GM21515 (cell line): Measurements from ENCODE around the gene COL23A1.

Experiments
- ATAC-seq: cut with Tn5 transposase; IDR thresholded peaks from one replicate; pipeline ENCODE4 v1.9.1; 2021; ENCODE audit not compliant: unreplicated experiment

The COL23A1 gene

DNA sequence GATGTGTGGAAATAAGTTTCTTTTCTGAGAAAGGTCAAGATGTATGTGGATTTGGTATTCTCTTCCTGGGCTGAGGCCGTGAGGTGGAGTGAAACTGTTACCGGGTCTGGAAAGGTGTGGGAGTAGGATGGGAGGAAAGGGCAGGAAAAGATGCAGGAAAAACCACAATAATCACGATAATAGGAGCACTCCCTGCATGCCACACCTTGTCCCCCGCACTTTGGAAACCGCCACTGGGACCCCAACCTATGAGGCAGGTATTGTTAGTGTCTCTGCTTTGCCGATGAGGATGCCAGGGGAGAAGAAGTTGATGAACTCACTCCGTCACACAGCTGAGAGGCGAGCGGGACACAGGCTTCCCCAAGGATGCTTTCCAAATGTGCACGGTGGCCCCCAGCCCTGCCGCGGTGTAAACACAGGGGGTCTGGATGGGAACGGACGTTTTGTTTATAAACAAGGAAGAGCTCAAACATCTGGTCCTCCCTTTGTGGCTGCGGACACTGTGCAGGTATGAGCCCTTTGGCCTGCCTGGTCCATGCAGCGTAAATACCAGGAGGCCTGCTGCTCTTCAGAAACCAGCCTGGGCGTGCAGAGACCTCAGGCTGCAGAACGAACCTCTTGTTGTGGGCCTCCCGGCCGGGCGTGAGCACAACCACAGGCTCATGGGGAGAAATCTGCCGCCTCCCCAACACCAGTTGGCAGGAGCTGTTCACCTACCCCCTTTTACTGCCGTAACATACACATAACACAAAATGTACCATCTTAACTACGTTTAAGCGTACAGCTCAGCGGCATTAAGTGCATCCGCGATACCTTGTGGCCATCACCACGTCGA is 126.7 kb downstream of the COL23A1 start:
- no peak for ATAC-seq

DNA sequence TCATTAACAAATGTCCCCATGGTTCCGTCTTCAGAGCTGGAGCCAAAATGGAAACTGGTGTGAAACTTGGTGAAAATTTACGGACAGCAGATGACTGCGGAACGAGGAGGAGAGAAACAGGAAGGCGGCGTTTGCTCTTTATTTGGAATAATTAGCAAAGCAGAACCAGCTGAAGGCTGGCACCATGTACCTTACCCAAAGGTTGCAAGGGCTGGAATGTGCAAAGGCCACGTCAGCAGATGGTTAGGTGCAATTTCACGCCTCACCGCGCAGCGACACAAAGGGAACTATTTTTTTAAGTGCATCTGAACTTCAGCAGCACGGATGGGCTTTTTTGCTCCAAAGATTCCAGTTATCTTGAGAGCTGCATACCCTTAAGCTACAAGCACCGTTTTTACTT is 127.4 kb downstream of the COL23A1 start:
- no peak for ATAC-seq

DNA sequence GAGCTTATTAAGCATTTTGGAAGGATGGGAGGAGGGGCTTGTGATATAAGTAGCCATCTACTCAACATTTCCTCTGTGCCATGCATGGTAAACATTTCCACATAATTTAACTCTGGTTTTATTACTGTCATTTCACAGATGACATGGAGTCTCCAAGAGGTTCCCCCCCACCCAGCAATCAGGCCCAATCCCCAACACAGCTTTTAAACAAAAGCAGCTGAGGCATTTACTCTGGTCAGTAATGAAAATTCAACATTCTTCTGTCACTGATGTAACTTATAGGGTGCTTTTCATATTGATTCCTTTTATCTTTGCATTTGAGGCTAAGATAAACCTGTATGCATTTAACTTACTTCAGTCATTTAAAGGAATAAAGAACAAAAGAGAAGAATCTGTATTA is 128.1 kb downstream of the COL23A1 start:
- no peak for ATAC-seq

DNA sequence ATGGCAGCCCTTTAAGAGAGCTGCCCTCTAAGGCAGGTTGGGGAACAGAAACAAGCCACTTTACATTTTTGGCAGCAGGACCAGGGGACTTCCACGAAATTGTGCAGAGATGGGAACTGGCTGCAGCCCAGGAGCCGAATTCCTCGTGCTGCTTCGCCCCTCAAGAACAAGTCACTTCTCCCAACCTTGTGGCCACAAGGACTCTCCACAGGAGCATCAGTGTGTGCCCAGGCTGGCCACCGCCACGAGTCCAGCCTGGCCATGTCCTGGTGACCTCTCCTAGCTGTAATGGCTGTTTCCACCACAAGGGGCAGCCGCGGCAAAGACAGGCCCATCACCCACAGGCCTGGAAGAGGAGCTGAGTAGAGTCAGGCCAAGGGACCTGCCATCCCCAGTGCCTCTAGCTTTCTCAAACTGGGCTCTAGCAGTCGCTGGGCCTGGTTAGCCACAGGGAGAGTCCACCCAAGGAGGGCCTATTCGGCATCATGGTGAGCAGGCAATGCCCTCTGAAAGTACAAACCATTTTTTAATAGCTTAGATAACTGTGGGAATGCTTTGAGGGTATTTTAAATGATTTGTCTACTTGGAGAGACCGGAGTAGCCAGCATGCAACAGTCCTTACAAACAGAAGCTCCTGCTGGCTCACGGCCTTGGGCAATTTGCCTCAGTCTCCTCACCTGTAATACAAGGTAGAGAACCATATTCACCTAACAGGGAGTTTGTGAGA is 129.0 kb downstream of the COL23A1 start:
- ATAC-seq, result peak; percentile 79

DNA sequence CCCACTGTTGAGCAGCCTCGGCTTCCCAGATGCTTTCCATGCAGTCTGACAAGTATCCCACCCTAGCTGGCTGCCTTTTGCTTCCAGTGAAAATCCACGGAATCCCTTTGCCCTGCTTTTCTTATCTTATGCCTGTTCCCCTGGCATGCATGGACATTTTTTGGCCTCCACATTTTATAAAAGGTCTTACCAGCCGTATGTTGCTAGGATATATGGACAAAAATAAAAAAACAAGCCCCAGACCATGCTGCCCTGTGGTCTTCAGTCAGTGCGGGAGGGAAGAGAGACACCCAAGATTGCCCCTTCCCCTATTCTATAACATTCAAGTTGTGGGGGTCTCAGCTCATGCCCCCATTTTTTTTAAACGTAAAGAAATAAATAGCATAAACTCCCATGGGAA is 129.6 kb downstream of the COL23A1 start:
- ATAC-seq, result no peak

DNA sequence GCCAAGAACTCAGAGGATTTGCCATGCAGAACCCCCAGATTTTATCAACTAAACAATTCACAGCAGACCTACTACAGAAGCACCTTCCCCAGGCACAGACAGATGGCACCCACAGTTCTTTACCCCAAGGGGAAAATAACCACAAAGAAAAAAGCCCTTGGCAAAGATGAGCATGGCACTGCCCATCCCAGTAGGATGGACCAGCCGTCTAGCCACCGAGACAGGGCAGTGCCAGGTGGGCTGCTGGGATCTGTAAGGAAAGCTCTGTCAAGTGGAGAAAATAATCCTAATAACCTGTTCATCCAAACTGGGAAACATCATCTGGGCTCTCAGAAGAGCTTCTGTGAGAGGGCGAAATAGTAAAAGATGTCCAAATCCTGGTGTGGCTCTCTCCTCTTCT is 130.0 kb downstream of the COL23A1 start:
- ATAC-seq, result no peak

DNA sequence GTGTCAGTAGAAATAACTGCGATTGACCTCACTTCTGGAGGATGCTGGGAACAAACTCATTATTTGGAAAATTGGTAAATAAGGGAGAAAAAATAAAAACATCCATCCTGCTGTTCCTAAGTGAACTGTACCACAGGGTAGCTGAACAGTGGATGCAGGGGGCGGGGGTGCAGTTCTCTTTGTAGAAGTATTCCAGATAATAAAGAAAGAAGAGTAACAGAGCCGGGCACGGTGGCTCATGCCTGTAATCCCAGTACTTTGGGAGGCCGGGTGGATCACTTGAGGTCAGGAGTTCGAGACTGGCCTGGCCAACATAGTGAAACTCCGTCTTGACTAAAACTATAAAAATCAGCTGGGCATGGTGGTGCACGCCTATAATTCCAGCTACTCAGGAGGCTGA is 132.1 kb downstream of the COL23A1 start:
- ATAC-seq, result no peak

DNA sequence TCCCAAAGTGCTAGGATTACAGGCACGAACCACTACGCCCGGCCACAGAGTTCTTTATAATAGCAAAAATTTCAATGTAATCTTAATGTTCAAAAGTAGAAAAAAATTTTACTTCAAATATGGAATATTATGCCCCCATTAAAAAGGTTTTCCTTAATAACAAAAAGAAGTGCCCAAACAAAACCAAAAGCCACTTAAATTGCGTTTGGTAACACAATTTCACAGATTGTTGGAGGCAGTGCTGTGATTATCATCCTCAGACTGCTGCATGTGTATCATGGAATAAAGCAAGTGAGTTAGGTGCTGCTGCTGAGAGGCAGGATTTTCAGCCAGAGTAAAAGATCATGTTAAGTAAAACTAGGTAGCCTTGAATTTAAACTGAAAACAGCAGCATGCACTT is 132.7 kb downstream of the COL23A1 start:
- no peak for ATAC-seq

DNA sequence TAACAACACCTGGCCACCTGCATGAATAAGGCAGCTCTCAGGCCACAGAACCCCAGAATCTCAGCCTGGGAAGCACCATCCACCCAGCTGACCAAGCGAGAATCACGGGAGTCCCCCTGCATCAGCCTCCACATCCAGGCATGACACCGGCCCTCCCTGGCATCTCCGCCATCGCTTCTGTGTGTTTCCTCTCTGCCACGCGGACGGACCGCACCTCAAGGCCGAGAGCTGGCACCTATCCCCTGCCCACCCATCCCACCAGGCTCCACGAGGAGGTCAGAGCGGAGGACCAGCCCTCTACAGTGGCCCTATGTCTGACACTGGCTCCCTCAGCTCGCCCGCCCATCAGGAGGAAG is 134.7 kb downstream of the COL23A1 start:
- no peak for ATAC-seq

DNA sequence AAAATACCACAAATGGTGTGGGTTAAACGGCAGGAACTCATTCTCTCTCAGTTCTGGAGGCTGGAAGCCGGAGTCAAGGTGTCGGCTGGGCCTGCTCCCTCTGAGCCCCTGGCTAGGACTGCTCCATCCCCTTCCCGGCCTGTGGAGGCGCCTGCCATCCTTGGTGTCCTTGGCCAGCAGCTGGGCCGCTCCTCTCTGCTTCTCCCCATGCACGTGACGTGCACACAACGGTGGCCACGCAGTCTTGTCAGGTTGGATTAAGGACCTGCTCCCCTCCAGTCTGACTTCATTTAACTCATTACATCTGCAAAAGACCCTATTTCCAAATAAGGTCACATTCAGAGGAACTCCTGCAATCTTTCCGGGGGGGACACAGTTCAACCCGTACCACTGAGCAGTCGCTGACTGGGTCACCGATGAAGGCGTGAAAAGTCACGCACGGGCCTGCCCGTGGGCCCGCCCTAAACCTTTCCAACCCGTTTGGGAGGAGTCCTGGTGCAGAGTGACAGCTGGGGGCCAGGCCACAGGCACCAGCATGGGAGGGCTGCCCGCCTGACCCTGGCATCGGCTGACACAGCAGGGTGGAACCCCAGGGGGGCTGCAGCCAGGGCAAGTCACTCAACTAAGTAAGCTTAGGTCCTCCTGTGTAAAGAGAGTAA is 135.2 kb downstream of the COL23A1 start:
- ATAC-seq, result no peak

DNA sequence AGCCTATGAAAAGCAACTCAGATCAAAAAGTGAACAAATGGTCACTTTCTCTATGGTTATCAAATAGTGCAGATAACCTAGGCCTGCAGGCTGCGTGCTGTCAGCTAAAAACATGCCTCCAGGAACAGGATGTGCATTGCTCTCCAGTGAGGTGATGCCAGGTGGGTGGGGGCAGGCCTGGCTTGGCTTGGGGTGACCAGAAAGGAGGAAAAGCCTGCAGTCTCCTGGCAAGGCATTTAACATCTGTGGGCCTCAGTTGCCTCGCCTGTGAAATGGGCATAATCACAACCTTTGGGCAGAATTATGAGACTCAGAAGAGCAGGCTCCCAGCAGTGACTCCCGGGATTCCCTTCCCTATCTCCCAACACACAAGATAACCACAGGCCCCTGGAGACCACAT is 135.9 kb downstream of the COL23A1 start:
- ATAC-seq, result no peak

DNA sequence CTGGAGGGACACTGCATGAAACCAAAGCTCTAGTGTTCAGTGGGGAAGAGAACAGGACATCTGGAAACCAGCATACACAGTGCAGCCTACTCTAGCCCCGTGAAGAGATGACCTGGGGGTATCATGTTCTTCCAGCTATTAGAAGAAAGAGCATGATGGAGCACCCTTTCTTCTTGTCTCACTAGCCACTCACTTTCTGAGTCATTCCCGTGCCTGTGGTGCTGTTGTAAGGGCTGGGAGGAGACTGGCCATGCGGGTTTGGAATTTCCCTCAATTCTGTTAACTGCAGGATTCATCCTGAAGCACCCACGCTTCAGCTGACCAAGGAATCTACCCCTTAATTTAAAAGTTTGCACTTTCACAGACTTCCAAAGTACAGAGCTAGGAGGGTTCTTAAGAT is 137.0 kb downstream of the COL23A1 start:
- ATAC-seq, result no peak

DNA sequence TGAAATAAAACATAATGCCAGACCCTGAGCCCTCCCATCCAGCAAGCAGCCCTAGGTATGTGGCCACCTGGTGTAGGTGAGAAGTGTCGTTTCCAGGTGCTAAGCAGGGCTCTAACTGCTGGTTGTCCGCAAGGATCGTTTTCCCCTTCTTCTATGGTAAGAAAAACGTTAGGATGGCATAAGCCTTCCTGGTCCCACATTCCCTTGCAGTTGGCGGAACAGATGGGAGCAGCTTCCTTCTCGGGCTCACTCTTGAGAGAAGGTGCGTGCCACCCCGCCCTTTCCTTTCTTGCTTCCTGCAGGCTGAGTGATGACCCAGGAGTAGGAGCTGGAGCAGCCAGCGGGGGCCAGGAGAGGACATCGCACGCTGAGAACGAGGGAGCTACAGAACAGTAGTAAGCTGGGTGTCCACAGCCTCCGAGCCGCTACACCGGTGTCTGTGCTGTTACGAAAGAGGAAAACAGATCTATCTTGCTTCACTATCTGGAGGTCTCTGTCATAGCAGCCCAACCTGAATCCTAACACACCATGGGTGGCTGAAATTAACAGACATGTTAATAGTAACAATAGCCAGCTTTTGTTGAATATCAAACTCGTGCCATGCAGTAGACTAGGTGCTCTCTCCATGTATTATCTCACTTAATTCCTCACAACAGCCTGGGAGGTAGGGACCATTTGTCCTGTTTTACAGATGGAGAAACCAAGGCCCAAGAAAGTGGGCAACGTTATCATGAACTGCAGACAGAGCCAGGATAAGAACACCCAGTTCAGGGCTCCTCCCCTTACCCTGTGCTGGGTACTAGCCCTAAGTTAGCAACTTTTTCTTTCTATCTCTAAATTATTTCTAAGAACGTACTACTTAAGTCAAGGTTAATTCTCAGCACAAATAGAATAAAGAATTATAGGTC is 139.8 kb downstream of the COL23A1 start:
- no peak for ATAC-seq

DNA sequence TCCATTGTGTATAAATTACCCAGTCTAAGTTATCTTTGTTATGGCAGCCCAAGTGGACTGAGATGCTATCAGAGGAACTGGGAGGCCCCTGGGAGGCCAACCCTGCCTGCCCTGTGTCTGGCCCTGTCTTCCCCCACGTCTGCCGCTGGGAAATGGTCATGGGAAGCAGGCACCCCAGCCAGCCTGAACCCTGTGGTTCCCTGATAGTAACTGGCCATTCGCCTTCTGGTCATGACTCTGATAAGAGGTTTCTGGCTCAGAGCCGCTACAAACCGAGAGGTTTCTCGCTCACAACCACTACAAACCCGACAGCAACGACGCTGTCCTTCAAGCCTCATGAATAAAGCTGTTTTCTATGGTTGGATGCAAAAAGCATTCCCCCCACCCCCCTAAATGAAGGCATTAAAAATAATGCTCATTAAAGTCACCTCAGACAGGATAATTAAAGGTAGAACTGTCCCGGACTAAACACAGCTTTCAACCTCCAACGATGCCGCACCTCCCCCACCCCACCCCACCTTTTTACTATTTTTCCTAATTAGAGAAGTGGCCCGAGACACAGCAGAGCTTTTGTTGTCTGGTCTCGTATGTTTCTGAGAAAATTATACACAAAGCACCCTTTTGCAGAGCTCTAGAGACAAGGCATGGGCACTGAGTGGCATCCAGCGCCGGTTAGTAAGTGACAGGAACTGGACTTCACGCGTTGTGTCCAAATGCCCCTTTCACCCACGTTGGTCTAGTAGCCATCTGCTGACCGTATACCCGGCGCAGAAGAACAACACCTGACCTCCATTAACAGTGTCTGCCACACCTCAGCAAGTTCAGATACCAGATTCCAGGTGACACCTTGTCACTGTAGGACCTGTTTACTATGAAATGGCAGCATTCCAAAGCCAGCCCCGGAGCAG is 140.8 kb downstream of the COL23A1 start:
- ATAC-seq, result no peak

DNA sequence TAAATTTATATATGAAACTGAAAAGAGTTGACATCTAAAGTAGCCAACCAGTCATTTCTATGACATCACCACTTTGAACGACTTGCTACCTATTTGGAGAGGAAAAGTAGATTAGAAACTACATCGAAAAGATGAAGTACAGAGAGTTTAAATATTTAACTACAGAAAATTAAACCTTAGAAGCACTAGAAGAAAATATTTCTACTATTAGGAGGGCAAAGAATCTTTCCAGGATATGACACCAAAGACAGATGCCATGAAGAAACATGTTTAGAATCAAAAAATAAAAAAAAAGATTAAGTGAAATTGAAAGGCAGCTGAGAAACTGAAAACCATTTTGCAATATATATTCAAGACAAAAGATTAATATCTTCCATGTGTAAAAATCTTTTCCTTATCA is 144.7 kb downstream of the COL23A1 start:
- no peak for ATAC-seq

DNA sequence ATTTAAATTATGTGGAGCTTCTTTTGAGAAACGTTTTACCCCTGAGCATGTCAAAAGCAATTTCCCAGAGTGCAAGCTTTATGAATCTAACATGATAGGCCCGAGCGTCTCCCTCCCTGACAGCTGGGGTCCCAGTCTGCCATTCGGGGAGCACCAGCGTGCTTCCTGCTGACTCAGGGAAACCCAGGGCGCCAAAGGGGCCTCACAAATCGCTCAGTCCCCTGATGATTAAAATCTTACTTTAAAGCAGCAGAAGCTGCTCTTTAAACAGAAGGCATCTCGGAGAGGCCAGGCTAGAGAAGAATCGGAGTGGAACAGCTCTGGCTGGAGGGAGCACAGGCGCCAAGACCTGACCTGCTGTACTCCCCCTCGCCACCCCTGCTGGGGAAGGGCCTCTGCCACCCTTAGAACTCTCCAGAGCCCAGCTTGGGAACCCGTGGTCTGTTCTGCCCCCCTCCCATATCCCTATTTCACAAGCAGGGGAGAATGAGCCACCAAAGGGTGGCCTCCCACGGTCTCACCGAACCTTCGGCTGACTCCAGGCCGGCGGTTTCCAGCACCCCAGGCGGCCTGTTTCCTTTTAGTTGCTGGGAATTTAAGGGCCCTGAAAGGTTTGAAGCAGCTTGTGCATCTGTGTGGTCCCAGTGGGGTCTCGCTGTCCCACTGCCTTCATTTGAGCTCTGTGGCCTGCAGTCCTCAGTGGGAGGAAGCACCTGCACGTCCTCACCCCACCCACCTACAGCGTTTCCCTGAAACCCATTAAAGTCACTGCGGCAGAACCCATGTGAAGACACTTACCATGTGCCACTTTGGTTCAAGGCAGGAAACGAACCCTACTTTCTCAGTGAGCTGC is 147.6 kb downstream of the COL23A1 start:
- ATAC-seq, result no peak

DNA sequence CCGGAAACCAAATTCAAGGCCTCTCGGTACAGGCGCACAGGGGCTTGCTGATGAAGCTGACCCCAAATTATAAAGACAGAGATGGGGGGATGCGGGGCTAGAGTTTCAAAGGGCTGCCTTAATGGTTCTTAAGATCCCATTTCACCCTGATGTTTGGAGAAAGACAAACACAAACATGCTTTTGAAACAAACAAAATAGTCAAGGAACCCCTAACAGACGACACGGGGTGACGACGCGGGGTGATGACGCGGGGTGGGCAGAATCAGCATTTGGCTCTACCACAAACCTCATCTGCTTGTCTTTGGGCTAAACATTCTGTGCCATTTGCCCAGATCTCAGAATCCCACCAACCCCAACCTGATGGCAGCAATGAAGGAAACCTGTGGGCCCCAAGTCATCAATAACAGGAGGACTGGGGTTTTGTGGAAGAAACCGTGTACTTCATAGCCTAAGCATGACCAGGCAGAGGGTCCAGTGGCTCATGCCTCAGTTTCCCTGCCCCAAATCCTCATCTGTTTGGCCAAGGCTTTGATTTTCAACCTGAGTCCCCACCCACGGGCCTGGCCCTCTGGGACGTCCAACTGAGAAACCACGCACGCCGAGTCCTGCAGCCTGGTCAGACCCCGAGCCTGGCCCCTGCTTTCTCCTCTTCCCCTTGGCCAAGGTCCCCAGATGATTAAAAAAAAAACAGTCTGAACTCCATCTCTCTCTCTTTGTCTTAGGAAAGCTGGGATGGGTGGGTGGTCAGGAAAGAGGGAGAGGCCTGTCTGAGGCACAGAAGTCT is 148.5 kb downstream of the COL23A1 start:
- no peak for ATAC-seq

DNA sequence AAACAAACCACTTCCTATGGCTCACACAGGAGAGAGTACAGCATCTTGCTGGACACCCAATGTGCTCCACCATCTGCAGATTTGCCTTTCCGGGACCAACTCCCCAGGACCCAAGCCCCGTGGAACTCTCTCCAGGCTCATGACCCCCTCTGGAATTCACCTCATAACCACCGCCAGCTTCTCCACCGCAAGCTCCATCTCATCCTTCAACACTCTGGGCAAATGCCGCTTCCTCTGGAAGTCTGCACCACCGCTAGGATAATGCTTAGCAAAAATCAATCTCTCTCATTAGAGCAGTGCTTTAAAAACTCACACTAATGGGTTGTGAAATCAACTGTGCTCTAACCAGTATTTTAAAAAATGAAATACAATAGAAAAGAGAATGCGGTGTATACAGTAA is 150.0 kb downstream of the COL23A1 start:
- no peak for ATAC-seq
